Activated B cell treated with CpG ODN at 0.5 μM for 24 hours (primary cell): ENCODE results near the gene MFF. TPM values are rescaled to one million over a fixed set of nuclear protein-coding genes. Genes with fewer than 3 reads are reported as not detected.

ENCODE experiments used
- ATAC-seq: fragments of 200-7000 bp; cut with Tn5 transposase; one replicate; pipeline ENCODE4 v1.10.0; 2021; ENCODE audit warnings: low read depth, mild to moderate bottlenecking, moderate library complexity
- CTCF ChIA-PET: fragments of 350-600 bp; sonication (Branson Sonifier 250); formaldehyde crosslinking; loops from one replicate; lab custom pipeline; 2021; ENCODE audit warnings: antibody characterized with exemption; lab: Charles Lee
- POLR2A ChIA-PET: fragments of 350-600 bp; sonication (Branson Sonifier 250); formaldehyde crosslinking; loops from one replicate; lab custom pipeline; 2021; ENCODE audit warnings: antibody characterized with exemption; lab: Charles Lee
- DNase-seq: peaks from one replicate; pipeline ENCODE4 v3.0.0; 2022
- H3K27ac Mint-ChIP-seq: one replicate; pipeline ENCODE4 v1.8.0; 2020; ENCODE audit warnings: mixed read lengths
- H3K27me3 Mint-ChIP-seq: one replicate; pipeline ENCODE4 v1.8.0; 2021; ENCODE audit warnings: mixed read lengths
- H3K36me3 Mint-ChIP-seq: one replicate; pipeline ENCODE4 v1.8.0; 2021; ENCODE audit warnings: low read depth, mixed read lengths
- H3K4me1 Mint-ChIP-seq: one replicate; pipeline ENCODE4 v1.8.0; 2021; ENCODE audit warnings: mixed read lengths
- H3K4me3 Mint-ChIP-seq: one replicate; pipeline ENCODE4 v1.8.0; 2020; ENCODE audit warnings: mild to moderate bottlenecking, mixed read lengths
- H3K9me3 Mint-ChIP-seq: one replicate; pipeline ENCODE4 v1.8.0; 2020; ENCODE audit warnings: mixed read lengths
- CTCF ChIP-seq: fragments of 200-600 bp; IDR thresholded peaks from one replicate; pipeline ENCODE4 v1.8.0; 2022; ENCODE audit warnings: antibody characterized with exemption, mild to moderate bottlenecking
- intact Hi-C: fragments of 100-400 bp; cut with micrococcal nuclease; formaldehyde crosslinking; loops from one replicate; pipeline ENCODE4 v1.15.1; 2024
- total RNA-seq: library from RNA; stranded (reverse); gene quantifications from 2 replicates; pipeline ENCODE4 v1.2.3, GENCODE V29; 2022

Gene MFF
- total RNA-seq, 1 donor from 2014 or later = 78.9 TPM

GRCh38 chr2:227397562-227397961 lies 72.5 kb downstream of the MFF start:
- Mint-ChIP-seq H3K9me3 (no peaks in the 10 kb centered on the region), H3K4me1 (peaks cover 34% of the 10 kb centered on the region), H3K4me3 (no peak overlapping the region), H3K27me3 (no peaks in the 10 kb centered on the region), H3K27ac (no peak overlapping the region), H3K36me3 (no peaks in the 10 kb centered on the region)
- DNase-seq (no peak), ATAC-seq (no peak)
- ChIA-PET CTCF (no interaction called here), POLR2A (interaction anchor here (0.9 kb wide), 1 partner anchor 12 kb away, joined by 5 read pairs; no protein-coding TSS in a partner anchor)
- intact Hi-C loops = no loop called here
- no peak for TF ChIP-seq CTCF

GRCh38 chr2:227398684-227399670 lies 73.9 kb downstream of the MFF start:
- ATAC-seq (no peak), DNase-seq (no peak)
- Mint-ChIP-seq H3K4me1 (peaks cover 28% of the 10 kb centered on the region), H3K36me3 (no peaks in the 10 kb centered on the region), H3K27me3 (no peaks in the 10 kb centered on the region), H3K27ac (no peak overlapping the region), H3K9me3 (no peaks in the 10 kb centered on the region), H3K4me3 (no peak overlapping the region)
- intact Hi-C loops = no loop called here
- no peak for TF ChIP-seq CTCF
- ChIA-PET POLR2A (interaction anchor here (0.8 to 1.1 kb wide), 2 partner anchors 12 to 23 kb away, joined by 3 read pairs; no protein-coding TSS in a partner anchor), CTCF (no interaction called here)

GRCh38 chr2:227401550-227401949 lies 76.5 kb downstream of the MFF start:
- DNase-seq (no peak), ATAC-seq (no peak)
- POLR2A ChIA-PET = no interaction called here
- Mint-ChIP-seq H3K27me3 (no peaks in the 10 kb centered on the region), H3K36me3 (no peaks in the 10 kb centered on the region), H3K9me3 (no peaks in the 10 kb centered on the region), H3K4me1 (peaks cover 40% of the 10 kb centered on the region), H3K27ac (no peak overlapping the region), H3K4me3 (no peak overlapping the region)
- CTCF ChIA-PET = no interaction called here
- intact Hi-C loops = no loop called here
- no peak for TF ChIP-seq CTCF

- DNase-seq = no peak
- Mint-ChIP-seq H3K4me3 (no peak overlapping the region), H3K36me3 (no peaks in the 10 kb centered on the region), H3K27me3 (no peaks in the 10 kb centered on the region), H3K9me3 (no peaks in the 10 kb centered on the region), H3K4me1 (peaks cover 42% of the 10 kb centered on the region), H3K27ac (no peak overlapping the region)
- intact Hi-C loops = no loop called here
- ATAC-seq = no peak
- POLR2A ChIA-PET = no interaction called here
- CTCF ChIA-PET = no interaction called here
- TF ChIP-seq CTCF = no peak
These were observed 77.3 kb downstream of the MFF start for GRCh38 chr2:227402321-227402720.

GRCh38 chr2:227402959-227403358 lies 77.9 kb downstream of the MFF start:
- H3K36me3 Mint-ChIP-seq = no peaks in the 10 kb centered on the region
- no peaks in the 10 kb centered on the region for H3K27me3 Mint-ChIP-seq
- CTCF ChIA-PET = no interaction called here
- intact Hi-C loops = no loop called here
- no peak overlapping the region for H3K27ac Mint-ChIP-seq
- H3K4me1 Mint-ChIP-seq = peaks cover 36% of the 10 kb centered on the region
- no peak for TF ChIP-seq CTCF
- no peak overlapping the region for H3K4me3 Mint-ChIP-seq
- DNase-seq (no peak), ATAC-seq (no peak)
- no peaks in the 10 kb centered on the region for H3K9me3 Mint-ChIP-seq
- POLR2A ChIA-PET = no interaction called here
